HG03045 (cell line): ENCODE results near the gene CFAP119.
"Not testable (repeated sequence)": the region's sequence is repeated elsewhere in the genome, so short reads cannot be mapped to it uniquely, and the experiment has no call there.

Experiments used
- ATAC-seq: cut with Tn5 transposase; IDR thresholded peaks from one replicate; pipeline ENCODE4 v1.9.1; 2021; ENCODE audit warnings: mild to moderate bottlenecking, moderate library complexity; ENCODE audit not compliant: unreplicated experiment

CFAP119 gene

DNA sequence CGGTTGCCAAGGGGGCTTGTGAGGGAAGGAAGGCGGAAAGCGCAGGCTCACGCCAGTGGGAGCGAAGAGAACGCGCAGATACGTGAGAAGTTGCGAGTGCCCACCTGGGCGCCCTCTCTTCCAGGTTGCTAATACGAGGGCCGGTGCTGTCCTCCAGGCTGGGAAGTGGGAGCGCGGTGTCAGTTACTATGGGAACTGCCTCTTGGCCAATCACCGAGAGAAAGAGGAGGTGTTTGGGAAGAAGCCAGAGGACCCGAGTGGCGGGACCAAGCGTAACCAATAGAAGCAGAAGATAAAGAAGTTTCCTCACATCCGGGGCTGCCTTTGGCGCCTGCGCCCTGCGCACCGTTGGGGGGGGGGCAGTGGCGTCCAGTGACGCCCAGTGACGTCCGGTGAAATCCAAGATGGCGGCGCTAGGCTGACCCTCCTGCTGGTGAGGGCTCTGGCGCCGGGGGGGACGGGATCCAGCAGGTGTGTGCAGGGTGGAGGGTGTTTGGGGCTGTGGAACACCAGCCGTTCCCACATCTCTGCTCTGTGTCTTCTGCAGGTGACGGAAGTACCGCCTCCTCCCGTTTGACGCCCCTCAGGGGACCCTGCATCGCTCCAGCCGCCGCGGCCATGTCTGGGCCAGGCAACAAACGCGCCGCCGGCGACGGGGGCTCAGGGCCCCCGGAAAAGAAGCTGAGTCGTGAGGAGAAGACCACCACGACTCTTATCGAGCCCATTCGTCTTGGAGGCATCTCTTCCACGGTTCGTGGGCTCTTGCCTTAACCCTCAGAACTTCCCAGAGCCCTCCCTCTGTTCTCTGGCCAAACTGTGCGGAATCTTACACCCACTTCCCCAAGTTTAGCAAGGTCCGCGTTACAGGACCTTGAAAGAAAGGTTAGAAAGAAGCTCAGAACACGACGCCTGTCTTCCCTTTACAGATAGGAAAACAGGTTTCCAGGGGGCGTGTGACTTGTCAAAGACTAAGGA, at the start of gene CFAP119, which contains the start of gene RNF40:
Gene CFAP119 (minus strand): TSS at position 135 of the 975 bp plus-strand sequence. CDS start 314 bp downstream, outside the sequence.
Gene RNF40 (plus strand): TSS at position 395 of the 975 bp plus-strand sequence. CDS start 224 bp downstream, at position 619.
- peak; percentile 87 for ATAC-seq

DNA sequence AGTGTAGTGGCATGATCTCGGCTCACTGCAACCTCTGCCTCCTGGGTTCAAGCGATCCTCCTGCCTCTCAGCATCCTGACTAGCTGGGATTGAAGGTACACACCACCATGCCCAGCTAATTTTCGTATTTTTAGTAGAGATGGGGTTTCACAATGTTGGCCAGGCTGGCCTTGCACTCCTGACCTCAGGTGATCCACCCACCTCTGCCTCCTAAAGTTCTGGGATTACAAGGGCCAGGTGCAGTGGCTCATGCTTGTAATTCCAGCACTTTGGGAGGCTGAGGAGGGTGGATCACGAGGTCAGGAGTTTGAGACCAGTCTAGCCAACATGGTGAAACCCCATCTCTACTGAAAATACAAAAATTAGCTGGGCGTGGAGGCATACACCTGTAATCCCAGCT, 47.8 kb upstream of the CFAP119 start:
- ATAC-seq = not testable (repeated sequence)

DNA sequence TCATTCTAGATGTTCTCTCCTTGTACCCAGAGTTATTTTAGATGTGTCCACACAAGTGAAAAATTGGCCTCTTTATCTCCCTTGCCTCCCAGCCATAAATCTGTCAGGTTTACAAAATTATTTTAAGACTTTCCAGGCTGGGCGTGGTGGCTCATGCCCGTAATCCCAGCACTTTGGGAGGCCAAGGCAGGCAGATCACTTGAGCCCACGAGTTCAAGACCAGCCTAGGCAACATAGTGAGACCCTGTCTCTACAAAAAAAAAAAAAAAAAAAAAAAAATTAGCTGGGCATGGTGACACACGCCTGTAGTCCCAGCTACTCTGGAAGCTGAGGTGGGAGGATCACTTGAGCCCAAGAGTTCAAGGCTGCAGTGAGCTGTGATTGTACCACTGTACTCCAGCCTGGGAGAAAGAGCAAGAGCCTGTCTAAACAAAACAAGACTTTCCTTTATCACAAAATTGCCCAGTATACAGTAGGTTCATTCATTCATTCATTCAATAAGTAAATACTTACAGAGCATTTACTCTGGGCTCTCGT, 47.1 kb upstream of the CFAP119 start:
- not testable (repeated sequence) for ATAC-seq

DNA sequence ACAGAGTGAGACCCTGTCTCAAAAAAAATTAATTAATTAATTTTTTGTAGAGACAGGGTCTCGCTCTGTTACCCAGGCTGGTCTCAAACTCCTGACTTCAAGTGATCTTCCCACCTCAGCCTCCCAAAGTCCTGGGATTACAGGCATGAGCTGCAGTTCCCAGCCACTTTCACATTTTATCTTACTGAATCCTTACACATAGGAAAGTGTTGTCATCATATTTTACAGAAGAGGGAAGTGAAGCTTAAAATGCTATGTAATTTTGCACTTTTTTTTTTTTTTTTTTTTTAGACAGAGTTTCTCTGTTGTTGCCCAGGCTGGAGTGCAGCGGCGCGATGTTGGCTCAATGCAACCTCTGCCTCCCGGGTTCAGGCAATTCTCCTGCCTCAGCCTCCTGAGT, 46.3 kb upstream of the CFAP119 start:
- ATAC-seq = no peak

DNA sequence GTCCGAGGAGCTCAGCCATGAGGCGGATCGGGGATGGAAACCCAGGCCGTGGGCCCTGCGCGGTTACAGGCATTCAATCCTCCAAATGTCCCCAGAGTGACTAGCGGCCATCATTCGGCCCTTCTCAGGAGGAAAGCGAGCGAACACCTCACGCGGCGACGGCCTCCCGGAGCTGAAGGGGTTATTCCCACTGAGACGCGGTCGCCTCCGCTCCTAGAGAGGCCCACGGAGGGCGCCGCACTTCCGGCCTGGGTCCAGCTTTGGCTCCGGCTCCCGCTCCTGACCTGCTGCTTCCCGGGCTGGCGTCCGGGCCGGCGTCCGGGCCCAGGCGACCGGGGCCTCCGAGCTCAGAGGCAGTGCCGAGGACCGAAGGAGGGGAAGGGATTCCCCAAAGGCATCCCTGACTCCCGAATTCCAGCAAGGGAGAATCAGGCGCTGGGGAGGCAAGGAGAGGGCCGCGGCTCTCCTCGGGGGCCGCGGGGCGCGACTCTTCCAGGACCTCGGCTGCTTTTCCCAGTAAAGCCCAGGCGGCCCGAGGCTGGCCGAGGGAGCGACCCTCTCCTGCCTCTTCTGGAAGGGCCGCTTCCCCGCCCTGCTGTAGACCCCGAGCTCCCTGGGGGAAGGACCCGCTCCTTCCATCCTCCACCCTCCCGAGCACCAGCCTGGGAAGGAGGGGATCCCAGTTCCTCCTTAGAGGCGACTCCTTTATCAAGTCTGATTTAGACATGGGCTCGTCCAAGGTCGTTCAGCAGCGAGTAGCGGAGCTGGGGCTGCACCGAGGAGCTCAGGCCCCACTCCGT, 43.7 kb upstream of the CFAP119 start:
- ATAC-seq = peak; percentile 59

DNA sequence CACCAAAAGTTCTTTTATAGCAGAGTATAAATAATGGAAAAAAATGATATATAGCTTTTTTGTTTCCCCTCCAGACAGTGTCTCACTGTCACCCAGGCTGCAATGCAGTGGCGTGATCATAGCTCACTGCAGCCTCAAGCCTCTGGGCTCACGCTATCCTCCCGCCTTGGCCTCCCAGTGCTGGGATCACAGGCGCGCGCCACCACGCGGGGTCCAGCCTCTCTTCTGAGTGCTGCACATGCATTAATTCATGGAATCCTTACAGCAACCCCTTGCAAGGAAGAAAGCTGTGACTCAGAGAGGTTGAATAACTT, 43.2 kb upstream of the CFAP119 start:
- ATAC-seq = no peak

DNA sequence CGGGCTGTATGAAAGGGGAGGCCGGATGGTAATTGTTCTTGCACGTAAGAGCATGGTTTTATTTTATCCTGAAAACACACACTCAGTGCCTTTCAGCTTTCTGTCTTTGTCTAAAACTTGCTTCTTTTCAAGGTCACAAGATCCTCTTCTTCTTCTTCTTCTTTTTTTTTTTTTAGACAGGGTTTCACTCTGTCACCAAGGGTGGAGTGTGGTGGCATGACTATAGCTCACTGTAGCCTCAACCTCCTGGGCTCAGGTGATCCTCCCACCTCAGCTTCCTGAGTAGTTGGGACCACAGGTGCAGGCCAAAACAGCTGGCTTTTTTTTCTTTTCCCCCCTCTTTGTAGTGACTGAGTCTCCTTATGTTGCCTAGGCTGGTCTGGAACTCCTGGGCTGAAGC, 41.1 kb upstream of the CFAP119 start:
- ATAC-seq = no peak

DNA sequence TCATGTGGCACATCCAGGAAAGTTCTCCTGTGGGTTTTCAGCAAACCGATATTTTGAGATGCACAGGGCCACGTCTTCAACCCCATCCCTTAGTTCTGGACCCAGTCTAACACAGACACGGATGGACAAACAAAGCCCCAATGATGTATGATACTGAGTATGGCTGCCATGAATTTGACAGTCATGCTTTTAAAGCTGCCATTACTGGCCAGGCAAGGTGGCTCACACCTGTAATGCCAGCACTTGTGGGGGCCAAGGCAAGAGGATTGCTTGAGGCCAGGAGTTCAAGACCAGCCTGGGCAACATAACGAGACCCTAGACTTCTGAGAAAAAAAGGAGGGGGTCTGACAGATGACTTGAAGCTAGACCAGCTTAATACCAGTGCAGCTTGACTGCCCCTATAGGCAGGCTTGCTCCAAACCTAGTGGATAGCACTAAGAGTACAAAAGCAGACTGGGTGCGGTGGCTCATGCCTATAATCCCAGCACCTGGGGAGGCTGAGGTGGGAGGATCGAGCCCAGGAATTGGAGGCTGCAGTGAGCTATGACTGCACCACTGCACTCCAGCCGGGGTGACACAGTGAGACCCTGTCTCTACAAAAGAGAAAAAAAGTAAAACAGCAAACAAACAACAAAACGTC, 35.9 kb upstream of the CFAP119 start:
- ATAC-seq = no peak

DNA sequence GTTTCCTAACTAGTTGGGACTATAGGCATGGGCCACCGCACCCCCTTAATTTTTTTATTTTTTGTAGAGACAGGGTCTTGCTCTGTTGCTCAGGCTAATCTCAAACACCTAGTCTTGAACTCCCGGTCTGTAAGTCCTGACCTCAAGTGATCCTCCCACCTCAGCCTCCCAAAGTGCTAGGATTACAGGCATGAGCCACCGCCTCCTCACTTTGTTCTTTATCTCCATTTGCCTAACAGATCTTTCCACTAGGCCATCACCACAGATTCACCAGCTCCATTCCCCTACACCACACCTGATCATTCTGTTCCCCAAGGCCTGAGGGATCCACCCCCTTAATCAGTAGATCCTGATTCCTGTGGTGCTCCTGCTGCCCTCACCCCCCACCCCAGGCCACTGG, 32.8 kb upstream of the CFAP119 start:
- ATAC-seq = no peak

DNA sequence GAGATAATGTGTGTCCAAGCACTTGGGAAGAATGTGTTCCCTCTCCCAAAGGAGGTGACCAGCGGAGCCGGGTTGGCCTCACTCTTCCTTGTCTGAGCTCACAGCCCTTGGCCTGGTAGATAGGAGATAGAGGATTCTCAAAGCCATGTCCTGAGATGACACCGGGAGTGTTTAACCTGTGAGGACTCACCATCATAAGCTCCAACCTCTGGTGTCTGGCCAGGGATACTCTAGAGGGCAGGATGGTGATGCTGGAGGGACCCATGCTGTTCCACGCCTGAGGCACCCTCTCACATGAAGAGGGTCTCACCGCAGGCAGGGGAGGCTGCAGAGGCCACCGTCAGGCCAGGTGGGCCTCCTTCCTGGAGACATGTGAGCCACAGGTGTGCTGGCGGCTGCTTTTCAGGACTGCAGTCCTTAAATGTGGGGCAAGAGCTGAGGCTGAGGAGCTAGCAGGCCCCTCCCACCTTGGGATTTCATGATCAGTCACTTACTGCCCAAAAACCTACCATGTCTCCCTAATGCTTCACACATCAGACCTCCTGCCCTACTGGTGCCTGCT, 31.7 kb upstream of the CFAP119 start:
- ATAC-seq = no peak

DNA sequence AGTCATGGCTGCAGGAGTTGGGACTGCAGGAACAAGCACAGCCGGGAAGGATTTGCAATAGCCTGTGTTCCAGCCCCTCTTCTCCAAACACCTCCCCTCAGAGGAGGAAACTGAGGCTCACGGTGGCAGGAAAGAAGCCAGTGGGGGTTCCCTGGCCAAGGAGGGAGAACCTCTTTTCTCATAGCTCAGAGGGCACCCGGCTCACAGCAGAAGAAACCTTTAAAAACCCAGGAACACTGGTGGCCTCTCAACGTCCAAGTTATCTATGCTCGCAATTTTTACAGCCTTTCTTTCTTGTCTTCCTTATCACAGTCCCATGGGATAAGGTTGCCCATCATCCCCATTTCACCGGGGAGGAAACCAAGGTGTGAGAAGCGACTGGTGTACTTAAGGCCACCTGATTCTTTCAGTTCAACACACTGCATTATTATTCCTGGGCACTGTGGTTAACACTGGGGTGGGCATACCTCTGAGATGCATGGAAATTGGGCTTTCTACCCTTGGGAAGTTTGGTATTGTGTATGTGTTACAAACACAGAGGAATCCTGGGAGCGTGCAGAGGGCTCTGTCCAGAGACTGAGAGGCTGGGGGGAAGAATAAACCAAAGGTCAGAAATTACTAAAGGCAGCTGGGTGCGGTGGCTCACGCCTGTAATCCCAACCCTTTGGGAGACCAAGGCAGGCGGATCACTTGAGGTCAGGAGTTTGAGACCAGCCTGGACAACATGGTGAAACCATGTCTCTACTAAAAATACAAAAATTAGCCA, 25.9 kb upstream of the CFAP119 start:
- no peak for ATAC-seq

DNA sequence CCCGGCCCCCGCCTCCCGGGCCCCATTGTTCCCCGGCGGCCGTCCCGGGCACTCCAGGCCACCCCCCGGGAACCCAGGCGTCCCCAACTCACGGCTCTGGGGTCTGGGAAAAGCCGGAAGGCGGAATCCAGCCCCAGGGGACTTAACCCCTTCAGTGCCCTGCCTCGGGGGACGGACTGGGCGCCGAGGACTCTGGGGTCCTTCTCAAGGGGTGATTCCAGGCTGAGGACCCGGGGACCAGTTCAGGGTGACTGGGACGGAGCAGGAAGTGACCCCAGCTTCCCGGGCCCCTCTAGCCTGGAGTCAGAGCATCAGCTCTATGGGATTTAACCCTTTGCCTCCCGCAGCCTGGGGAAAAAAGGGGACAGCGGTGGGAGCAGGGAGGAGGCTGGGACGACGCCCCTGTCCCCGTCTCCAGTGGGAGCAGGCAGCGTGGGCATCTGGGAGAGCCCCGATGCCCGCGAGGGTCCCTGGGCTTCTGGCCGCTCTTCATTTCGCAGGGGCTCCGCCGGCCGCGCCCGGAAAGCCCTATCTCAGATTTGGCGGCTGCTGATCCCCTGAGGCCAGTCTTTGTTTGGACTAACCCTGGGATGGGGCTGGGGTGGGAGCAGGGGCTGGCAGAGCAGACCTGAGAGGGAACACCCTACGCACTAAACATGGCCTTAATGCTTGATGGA, 25.2 kb upstream of the CFAP119 start, which contains the start of gene ZNF629:
Gene ZNF629 (minus strand): TSS at position 270 of the 677 bp plus-strand sequence. CDS start 2,723 bp downstream, outside the sequence.
- ATAC-seq = no peak

DNA sequence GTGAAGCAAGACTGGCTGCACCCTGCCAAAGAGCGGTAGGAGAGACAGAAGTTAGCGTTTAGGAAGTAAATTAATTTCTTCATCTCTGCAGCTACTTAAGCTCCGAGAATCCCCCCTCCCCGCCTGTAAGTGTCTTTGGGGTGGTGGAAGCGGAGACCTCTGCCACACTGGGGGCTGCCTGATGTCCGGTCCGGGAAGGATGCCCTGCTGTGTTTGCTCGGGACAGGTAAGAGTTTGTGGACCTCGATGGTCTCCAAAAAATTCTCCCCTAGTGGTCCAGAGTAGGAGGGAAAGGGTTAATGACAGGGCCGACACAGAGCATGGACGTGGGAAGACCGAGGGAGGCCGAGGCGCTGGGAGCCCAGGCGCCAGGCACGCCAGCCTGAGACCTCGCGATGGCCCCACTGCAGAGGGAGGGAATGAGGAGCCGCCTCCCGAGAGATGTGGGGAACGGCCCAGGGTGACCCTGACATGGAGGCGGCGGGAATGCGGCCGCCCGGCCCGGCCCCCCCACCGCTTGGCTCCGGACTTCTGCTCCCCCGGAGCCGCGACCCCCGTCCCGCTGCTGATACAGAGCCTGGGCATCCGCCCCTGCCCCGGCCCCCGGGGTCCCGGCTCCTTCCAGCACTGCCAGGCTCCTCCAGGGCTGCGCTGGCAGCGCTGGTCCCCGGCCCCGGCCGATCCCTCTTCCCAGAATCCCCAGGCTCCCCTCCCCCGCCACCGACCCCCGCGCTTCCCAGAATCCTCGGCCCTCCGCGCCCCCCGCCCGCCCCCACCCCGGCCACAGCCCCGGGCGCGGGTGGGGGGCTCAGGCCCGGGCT, 24.5 kb upstream of the CFAP119 start:
- no peak for ATAC-seq

DNA sequence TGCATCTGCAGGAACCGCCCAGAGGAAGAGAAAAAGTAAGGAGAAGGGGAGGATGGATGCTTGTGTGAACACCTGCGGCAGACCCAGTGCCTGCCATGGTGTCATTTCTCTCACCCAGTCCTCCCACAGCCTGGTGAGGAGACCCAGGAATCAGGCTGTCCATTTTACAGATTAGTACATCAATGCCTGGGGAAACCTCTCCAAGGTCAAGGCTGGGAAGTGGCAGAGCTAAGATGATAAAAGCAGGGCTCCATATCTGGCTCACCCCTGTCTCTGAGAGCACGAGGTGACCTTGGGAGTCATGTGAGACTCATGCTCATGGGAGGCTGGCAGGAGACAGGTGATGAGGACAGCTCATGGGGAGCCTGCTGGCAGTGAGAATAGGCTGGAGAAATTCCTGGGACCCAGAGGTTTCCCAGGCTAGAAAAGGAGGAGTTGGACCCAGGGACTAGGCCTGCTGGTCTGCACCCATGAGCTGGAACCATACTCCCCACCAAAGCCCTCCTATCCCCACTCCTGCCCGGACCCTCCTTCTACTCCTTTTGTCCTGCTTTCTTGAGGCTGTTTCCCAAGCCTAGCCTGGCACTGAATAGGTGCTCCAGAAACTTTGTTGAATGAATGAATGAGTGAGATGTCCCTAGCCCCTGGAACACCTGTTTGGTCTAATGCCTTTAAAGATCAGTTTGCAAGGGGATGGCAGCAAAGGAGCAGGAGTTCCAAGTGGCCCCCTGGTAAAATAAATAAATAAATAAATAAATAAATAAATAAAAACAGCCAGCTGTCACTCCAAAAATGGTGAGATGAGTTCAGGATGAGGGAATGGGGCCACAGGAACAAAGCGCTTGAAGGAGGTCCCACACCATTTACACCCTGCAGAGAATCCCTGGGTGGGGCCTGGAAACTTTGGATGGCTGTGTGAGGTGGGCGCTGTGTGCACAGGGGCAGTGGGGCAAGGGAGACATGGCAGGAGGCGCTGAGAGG, 23.6 kb upstream of the CFAP119 start:
- ATAC-seq = no peak

DNA sequence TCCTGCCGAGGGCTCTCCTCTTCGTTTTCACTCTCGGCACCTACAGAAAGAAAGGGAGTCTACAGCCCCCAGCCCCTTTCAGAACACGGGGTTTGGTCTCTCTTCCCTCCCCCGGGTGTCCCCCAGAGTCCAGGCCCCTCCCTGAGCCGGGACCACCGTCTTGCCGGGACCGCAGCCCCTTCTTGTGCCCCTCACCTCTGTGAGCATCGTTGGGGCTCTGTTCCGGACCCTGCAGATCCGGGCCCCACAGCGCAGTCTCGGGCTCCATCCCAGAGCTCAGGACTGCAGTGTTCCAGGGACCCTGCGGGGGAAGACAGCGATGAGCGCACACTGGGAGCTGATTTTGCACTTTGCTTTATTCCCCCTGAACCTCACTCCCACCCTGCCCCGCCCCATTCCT, 22.4 kb upstream of the CFAP119 start:
- ATAC-seq = no peak

DNA sequence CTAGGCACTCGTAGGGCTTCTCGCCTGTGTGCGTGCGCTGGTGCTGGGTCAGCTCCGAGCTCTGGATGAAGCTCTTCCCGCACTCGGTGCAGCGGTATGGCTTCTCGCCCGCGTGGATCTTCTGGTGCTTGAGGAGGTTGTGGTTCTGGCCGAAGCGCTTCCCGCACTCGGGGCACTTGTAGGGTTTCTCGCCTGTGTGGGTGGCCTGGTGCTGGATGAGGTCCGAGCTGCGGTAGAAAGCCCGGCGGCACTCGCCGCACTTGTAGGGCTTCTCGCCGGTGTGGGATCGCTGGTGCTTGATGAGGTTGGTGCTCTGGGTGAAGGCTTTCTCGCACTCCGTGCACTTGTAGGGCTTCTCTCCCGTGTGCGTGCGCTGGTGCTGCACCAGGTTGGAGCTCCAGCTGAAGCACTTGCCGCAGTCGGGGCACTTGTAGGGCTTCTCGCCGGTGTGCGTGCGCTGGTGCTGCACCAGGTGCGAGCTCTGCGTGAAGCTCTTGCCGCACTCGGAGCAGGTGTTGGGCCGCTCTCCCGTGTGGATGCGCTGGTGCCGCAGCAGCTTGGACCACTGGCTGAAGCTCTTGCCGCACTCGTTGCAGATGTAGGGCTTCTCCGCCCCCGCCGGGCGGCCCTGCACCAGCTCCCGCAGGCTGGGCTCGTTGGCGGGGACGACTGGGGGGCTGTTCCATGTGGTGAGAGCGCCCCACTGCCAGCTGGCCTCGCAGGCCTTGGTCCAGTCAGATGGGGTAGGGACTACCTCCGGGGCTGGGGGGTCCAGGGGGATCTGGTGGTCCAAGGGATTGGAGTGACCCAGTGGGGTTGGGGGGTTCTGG, 21.6 kb upstream of the CFAP119 start:
- ATAC-seq = no peak
